GM23338 (cell line): ENCODE measurements around the gene LMO2. TPM values are rescaled to one million over a fixed set of nuclear protein-coding genes. Genes with fewer than 3 reads are reported as not detected.

Experiments
- ATAC-seq: fragments of 200-7000 bp; cut with Tn5 transposase; 3 replicates; pipeline ENCODE4 v1.9.1; 2020
- DNase-seq: peaks from one replicate; pipeline ENCODE4 v3.0.0-alpha.2; 2015; ENCODE audit warnings: low spot score
- H2AFZ ChIP-seq: fragments of 200-600 bp; sonication (generic); 2 replicates; pipeline ENCODE4 v1.8.0; 2016; ENCODE audit warnings: antibody characterized with exemption, mild to moderate bottlenecking, moderate library complexity
- H3F3A ChIP-seq: fragments of 200-600 bp; sonication (generic); replicated peaks from 2 replicates; pipeline ENCODE4 v1.8.0; 2017; ENCODE audit warnings: antibody characterized with exemption, mixed run types, low read depth
- H3K27ac ChIP-seq: fragments of 200-600 bp; sonication (generic); 2 replicates; pipeline ENCODE4 v1.6.1; 2016; ENCODE audit warnings: low read depth
- H3K27me3 ChIP-seq: fragments of 200-600 bp; sonication (generic); 2 replicates; pipeline ENCODE4 v1.8.0; 2016; ENCODE audit warnings: mild to moderate bottlenecking, mixed run types, moderate library complexity; ENCODE audit not compliant: insufficient read depth
- H3K36me3 ChIP-seq: fragments of 200-600 bp; sonication (generic); 2 replicates; pipeline ENCODE4 v1.8.0; 2016; ENCODE audit warnings: mild to moderate bottlenecking; ENCODE audit not compliant: insufficient read depth
- H3K4me1 ChIP-seq: fragments of 200-600 bp; sonication (generic); 2 replicates; pipeline ENCODE4 v1.8.0; 2016; ENCODE audit warnings: mild to moderate bottlenecking, moderate library complexity; ENCODE audit not compliant: insufficient read depth
- H3K4me2 ChIP-seq: fragments of 200-600 bp; sonication (generic); 2 replicates; pipeline ENCODE4 v1.7.1; 2017; ENCODE audit warnings: mixed run types
- H3K4me3 ChIP-seq: fragments of 200-600 bp; sonication (generic); 2 replicates; pipeline ENCODE4 v1.6.1; 2016; ENCODE audit warnings: mixed run types
- H3K79me2 ChIP-seq: fragments of 200-600 bp; sonication (generic); replicated peaks from 2 replicates; pipeline ENCODE4 v1.8.0; 2017; ENCODE audit warnings: mild to moderate bottlenecking; ENCODE audit not compliant: insufficient read depth
- H3K9me2 ChIP-seq: fragments of 200-600 bp; sonication (generic); 2 replicates; pipeline ENCODE4 v1.8.0; 2017; ENCODE audit not compliant: insufficient read depth
- H4K20me1 ChIP-seq: fragments of 200-600 bp; sonication (generic); replicated peaks from 2 replicates; pipeline ENCODE4 v1.8.0; 2017; ENCODE audit warnings: mild to moderate bottlenecking; ENCODE audit not compliant: insufficient read depth
- H3K27ac Mint-ChIP-seq: 2 replicates; pipeline ENCODE4 v1.8.0; 2020; ENCODE audit warnings: inconsistent platforms, mild to moderate bottlenecking, moderate library complexity, mixed read lengths
- H3K27me3 Mint-ChIP-seq: 3 replicates; pipeline ENCODE4 v1.8.0; 2022; ENCODE audit warnings: low read depth, mild to moderate bottlenecking, moderate library complexity, mixed read lengths, inconsistent platforms; ENCODE audit not compliant: insufficient read depth, poor library complexity
- H3K36me3 Mint-ChIP-seq: 3 replicates; pipeline ENCODE4 v1.8.0; 2021; ENCODE audit warnings: low read depth, mild to moderate bottlenecking, inconsistent platforms, moderate library complexity, mixed read lengths
- H3K4me1 Mint-ChIP-seq: 3 replicates; pipeline ENCODE4 v1.8.0; 2020; ENCODE audit warnings: mild to moderate bottlenecking, inconsistent platforms, mixed read lengths
- H3K4me3 Mint-ChIP-seq: 3 replicates; pipeline ENCODE4 v1.8.0; 2021; ENCODE audit warnings: moderate library complexity, mild to moderate bottlenecking, inconsistent platforms, mixed read lengths
- H3K9me3 Mint-ChIP-seq: 3 replicates; pipeline ENCODE4 v1.8.0; 2020; ENCODE audit warnings: moderate library complexity, mild to moderate bottlenecking, inconsistent platforms, mixed read lengths
- CREB1 ChIP-seq: fragments of 250-450 bp; sonication (Bioruptor Pico); IDR thresholded peaks from 2 replicates; pipeline ENCODE4 v1.5.0; 2020; ENCODE audit warnings: low read depth, mild to moderate bottlenecking, moderate library complexity
- EZH2phosphoT487 ChIP-seq: fragments of 200-600 bp; sonication (generic); IDR thresholded peaks from one replicate; pipeline ENCODE4 v1.8.1; 2018; ENCODE audit warnings: antibody characterized with exemption; ENCODE audit not compliant: unreplicated experiment
- NANOG ChIP-seq: IDR thresholded peaks from 2 replicates; pipeline ENCODE4 v1.6.1; 2016; ENCODE audit warnings: antibody characterized with exemption, borderline replicate concordance
- REST ChIP-seq: IDR thresholded peaks from one replicate; pipeline ENCODE4 v1.6.1; 2018; ENCODE audit warnings: antibody characterized with exemption; ENCODE audit not compliant: unreplicated experiment
- STAT1 ChIP-seq: IDR thresholded peaks from one replicate; pipeline ENCODE4 v1.6.1; 2016; ENCODE audit warnings: antibody characterized with exemption; ENCODE audit not compliant: unreplicated experiment
- ZNF114 ChIP-seq: fragments of 250-450 bp; sonication (Bioruptor Pico); IDR thresholded peaks from 2 replicates; pipeline ENCODE4 v1.5.0; 2020; ENCODE audit warnings: mild to moderate bottlenecking, moderate library complexity
- polyA plus RNA-seq: library from polyadenylated mRNA; unstranded; fragments of >200 nt; fragmentation: Nextera tagmentation; extraction: Ambion mirVana; gene quantifications from 2 replicates; pipeline ENCODE4 v1.2.1, GENCODE V29; 2016
- total RNA-seq: library from RNA; depleted of rRNA; stranded (reverse); fragments of >200 nt; shearing (Covaris generic); gene quantifications from 2 replicates; pipeline ENCODE4 v1.2.3, GENCODE V29; 2014
- TF ChIP-seq, protein P1 (sequence below): fragments of 250-450 bp; sonication (Bioruptor Pico); IDR thresholded peaks from 2 replicates; pipeline ENCODE4 v1.5.0; 2020; ENCODE audit warnings: mild to moderate bottlenecking, moderate library complexity

LMO2 gene
- total and polyA plus RNA-seq, 2 experiments from 2014 or later, result 1.4 to 3.1 TPM

GRCh38 chr11:33913991-33914390 lies 22.1 kb upstream of the LMO2 start:
- Mint-ChIP-seq H3K9me3 (peaks cover 14% of the 10 kb centered on the region; the same call in 1 of the 3 replicates), H3K4me1 (peaks cover 11% of the 10 kb centered on the region; the same call in 2 of the 3 replicates), H3K36me3 (no peaks in the 10 kb centered on the region), H3K27ac (no peak overlapping the region), H3K4me3 (no peak overlapping the region), H3K27me3 (peaks cover 6% of the 10 kb centered on the region)
- no peak for ATAC-seq
- Histone ChIP-seq H4K20me1 (no peaks in the 10 kb centered on the region), H3K4me1 (peaks cover 10% of the 10 kb centered on the region; the same call in 1 of the 2 replicates), H2AFZ (no peak overlapping the region), H3F3A (no peaks in the 10 kb centered on the region), H3K4me3 (no peak overlapping the region), H3K4me2 (no peak overlapping the region), H3K79me2 (no peaks in the 10 kb centered on the region), H3K27ac (no peak overlapping the region), H3K27me3 (no peaks in the 10 kb centered on the region), H3K36me3 (no peaks in the 10 kb centered on the region), H3K9me2 (no peaks in the 10 kb centered on the region)
- no peak for DNase-seq
- TF ChIP-seq ZNF114 (CRISPR knock-in tag), result no peak
- no peak for TF ChIP-seq STAT1
- no peak for TF ChIP-seq EZH2phosphoT487
- TF ChIP-seq NANOG, result no peak
- TF ChIP-seq REST, result no peak
- no peak for TF ChIP-seq CREB1 (CRISPR knock-in tag)
- TF ChIP-seq, protein P1, sequence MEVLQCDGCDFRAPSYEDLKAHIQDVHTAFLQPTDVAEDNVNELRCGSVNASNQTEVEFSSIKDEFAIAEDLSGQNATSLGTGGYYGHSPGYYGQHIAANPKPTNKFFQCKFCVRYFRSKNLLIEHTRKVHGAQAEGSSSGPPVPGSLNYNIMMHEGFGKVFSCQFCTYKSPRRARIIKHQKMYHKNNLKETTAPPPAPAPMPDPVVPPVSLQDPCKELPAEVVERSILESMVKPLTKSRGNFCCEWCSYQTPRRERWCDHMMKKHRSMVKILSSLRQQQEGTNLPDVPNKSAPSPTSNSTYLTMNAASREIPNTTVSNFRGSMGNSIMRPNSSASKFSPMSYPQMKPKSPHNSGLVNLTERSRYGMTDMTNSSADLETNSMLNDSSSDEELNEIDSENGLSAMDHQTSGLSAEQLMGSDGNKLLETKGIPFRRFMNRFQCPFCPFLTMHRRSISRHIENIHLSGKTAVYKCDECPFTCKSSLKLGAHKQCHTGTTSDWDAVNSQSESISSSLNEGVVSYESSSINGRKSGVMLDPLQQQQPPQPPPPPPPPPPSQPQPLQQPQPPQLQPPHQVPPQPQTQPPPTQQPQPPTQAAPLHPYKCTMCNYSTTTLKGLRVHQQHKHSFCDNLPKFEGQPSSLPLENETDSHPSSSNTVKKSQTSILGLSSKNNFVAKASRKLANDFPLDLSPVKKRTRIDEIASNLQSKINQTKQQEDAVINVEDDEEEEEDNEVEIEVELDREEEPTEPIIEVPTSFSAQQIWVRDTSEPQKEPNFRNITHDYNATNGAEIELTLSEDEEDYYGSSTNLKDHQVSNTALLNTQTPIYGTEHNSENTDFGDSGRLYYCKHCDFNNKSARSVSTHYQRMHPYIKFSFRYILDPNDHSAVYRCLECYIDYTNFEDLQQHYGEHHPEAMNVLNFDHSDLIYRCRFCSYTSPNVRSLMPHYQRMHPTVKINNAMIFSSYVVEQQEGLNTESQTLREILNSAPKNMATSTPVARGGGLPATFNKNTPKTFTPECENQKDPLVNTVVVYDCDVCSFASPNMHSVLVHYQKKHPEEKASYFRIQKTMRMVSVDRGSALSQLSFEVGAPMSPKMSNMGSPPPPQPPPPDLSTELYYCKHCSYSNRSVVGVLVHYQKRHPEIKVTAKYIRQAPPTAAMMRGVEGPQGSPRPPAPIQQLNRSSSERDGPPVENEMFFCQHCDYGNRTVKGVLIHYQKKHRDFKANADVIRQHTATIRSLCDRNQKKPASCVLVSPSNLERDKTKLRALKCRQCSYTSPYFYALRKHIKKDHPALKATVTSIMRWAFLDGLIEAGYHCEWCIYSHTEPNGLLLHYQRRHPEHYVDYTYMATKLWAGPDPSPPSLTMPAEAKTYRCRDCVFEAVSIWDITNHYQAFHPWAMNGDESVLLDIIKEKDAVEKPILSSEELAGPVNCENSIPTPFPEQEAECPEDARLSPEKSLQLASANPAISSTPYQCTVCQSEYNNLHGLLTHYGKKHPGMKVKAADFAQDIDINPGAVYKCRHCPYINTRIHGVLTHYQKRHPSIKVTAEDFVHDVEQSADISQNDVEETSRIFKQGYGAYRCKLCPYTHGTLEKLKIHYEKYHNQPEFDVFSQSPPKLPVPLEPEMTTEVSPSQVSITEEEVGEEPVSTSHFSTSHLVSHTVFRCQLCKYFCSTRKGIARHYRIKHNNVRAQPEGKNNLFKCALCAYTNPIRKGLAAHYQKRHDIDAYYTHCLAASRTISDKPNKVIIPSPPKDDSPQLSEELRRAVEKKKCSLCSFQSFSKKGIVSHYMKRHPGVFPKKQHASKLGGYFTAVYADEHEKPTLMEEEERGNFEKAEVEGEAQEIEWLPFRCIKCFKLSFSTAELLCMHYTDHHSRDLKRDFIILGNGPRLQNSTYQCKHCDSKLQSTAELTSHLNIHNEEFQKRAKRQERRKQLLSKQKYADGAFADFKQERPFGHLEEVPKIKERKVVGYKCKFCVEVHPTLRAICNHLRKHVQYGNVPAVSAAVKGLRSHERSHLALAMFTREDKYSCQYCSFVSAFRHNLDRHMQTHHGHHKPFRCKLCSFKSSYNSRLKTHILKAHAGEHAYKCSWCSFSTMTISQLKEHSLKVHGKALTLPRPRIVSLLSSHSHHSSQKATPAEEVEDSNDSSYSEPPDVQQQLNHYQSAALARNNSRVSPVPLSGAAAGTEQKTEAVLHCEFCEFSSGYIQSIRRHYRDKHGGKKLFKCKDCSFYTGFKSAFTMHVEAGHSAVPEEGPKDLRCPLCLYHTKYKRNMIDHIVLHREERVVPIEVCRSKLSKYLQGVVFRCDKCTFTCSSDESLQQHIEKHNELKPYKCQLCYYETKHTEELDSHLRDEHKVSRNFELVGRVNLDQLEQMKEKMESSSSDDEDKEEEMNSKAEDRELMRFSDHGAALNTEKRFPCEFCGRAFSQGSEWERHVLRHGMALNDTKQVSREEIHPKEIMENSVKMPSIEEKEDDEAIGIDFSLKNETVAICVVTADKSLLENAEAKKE (CRISPR knock-in tag), result no peak
